ENCODE measurements around the gene CASP3. TPM values are rescaled to one million over a fixed set of nuclear protein-coding genes. Genes with fewer than 3 reads are reported as not detected.
A peak's percentile ranks its signal among the peaks of the same experiment; 100 is the strongest.
"Not testable (repeated sequence)": the region's sequence is repeated elsewhere in the genome, so short reads cannot be mapped to it uniquely, and the experiment has no call there.

The CASP3 gene
- total RNA-seq, 1 experiment from 2014 or later, result 56.1 TPM

GRCh38 chr4:184596617-184597185, 52.5 kb downstream of the CASP3 start:
- no peak for DNase-seq (ENCODE audit: low read depth)

DNA sequence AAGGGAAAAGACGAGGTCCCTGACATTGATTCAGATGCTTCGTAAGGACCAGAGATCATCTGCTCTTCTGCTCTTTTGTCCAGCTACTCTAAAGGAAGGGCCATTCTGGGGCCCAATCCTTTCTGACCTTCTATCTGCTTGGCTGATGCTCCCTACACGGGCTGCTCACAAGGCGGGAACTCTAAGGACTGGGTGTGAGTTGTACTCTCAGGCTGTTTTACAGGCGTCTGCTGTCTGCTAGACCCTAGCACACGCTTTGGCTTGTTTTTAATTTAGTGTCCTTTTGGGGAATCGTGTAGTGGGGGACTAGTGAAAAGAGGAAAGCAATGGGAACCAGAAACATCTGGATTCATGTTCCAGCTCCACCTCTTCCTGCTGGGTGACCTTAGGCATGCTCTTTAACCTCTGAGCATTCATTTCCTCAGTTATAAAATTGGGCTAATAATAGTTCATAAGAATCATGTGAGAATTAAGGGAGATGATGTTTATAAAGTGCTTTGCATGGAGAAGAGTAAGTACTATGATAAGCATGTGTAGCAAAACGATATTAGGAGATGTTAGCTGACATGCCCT, 53.1 kb downstream of the CASP3 start:
- no peak for DNase-seq (ENCODE audit: low read depth)

GRCh38 chr4:184595430-184595829, 53.8 kb downstream of the CASP3 start:
- DNase-seq (ENCODE audit: low read depth), result no peak

DNA sequence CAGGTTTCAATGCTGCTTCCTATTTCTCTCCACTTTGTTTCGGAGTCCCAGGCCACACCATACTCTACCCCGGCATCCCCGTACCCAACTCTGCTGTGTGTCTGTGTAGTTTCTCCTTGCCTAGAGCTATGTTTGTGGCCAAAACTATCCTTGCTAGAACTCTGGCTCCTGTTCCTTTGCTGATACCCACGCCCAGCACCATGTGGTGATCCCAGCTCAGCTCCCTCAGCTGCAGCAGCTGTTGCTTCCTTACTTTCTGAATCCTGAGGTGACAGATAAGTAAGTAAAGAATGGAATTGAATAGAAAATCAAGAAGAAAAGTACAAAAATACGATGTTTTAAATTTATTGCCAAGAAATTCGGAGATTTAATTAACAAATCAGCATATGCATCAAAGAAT, 55.8 kb downstream of the CASP3 start:
- no peak for DNase-seq (ENCODE audit: low read depth)

- DNase-seq (ENCODE audit: low read depth), result not testable (repeated sequence)
Measured at GRCh38 chr4:184591747-184592270, 57.4 kb downstream of the CASP3 start.

GRCh38 chr4:184591070-184591677, 58.1 kb downstream of the CASP3 start:
- DNase-seq (ENCODE audit: low read depth), result no peak

DNA sequence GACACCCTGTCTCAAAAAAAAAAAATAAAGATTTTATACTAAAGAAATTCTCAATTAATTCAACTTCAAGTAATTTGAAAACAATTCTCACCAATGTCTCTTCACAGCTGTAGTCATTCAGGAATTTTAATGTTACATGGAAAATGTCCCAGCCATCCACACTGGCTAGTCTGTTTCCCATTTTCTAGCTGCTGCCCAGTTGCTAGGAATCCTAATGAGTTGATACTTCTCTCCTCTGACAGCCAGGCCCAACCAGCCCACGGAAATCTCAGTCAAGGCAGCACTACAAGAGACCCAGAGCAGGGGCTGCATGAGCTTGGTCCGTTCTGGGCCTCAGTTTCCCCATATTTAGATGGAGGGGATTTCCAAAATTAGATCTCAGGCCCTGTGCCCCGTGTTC, 59.1 kb downstream of the CASP3 start:
- DNase-seq (ENCODE audit: low read depth), result no peak

- peak; percentile 9 for DNase-seq (ENCODE audit: low read depth)
Measured at GRCh38 chr4:184588893-184589292, 60.4 kb downstream of the CASP3 start.

- DNase-seq (ENCODE audit: low read depth), result no peak
Measured at GRCh38 chr4:184587701-184588100, 61.5 kb downstream of the CASP3 start.

- no peak for DNase-seq (ENCODE audit: low read depth)
Measured at GRCh38 chr4:184587221-184587620, 62.0 kb downstream of the CASP3 start.

DNA sequence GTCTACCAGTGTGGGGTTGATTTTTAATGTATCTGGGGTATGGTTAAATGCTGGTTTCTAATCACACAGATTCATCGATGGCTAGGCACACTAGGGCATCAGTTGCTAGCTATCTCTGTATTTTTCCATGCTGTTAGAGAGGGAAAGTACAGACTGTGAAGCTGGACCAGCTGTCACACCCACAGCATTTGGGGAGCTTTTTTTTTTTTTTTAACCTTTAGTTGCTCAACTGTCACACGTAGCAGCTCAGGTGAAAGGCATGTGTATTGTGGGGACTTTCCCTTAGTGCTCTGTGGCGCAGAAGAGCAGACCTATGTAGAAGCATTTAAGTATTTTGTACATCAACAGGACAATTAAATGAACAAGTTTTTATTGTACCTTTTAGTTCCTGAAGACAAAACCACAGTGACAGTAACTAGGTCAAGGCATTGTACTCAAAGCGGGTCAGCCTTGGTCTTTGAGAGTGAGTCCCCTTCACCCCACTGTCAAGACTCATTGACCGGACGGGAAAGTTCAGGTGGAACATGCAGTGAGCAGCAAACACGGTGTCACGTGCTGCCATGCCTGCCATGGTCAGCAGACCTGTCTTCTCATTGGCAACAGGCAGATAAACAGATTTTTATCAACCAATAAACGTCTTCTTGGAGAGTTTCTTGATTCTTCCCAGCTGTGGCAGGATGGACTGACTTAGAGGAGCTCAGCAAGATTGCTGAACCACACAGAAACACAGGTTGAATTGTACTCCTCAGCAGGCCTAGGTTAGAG, 65.3 kb downstream of the CASP3 start:
- no peak for DNase-seq (ENCODE audit: low read depth)

Other genes starting within 250 kb of the CASP3 start
- gene IRF2, start 174.9 kb downstream of the CASP3 start, total RNA-seq (2014; rRNA removed; shearing (Covaris generic)), result 24.9 and 43.3 TPM in 2 replicates
- gene PRIMPOL, start 291 bp upstream of the CASP3 start, total RNA-seq (2014; rRNA removed; shearing (Covaris generic)), result 23.7 and 30.9 TPM in 2 replicates
- 77.7 and 93.6 TPM in 2 replicates for gene CENPU, start 84.6 kb upstream of the CASP3 start, total RNA-seq (2014; rRNA removed; shearing (Covaris generic))
- 26.4 and 34.7 TPM in 2 replicates for gene ACSL1, start 176.5 kb upstream of the CASP3 start, total RNA-seq (2014; rRNA removed; shearing (Covaris generic))

Data from RPMI7951 (cell line).